ENCODE data around the gene SGSH.
A peak's percentile ranks its signal among the peaks of the same experiment; 100 is the strongest.

Gene SGSH

GRCh38 chr17:80220054-80220735, at the start of gene SGSH, which contains the start of gene SLC26A11:
SGSH (minus strand) TSS chr17:80220333; CDS start chr17:80220313, 20 bp downstream.
SLC26A11 (plus strand) TSS chr17:80220427; CDS start chr17:80221561, 1,134 bp downstream.
- H3K9ac ChIP-seq (ENCODE audit: low read depth in 1 of 2, low read length in 2 of 2) = peak within 1 kb of the TSS; percentile 89 to 91
- no peaks in the 10 kb centered on the region for H3K9me3 ChIP-seq (ENCODE audit: control insufficient read depth in 2 of 2, low read length in 2 of 2)
- H3K4me3 ChIP-seq (ENCODE audit: low read length in 2 of 2) = peak within 1 kb of the TSS; percentile 79 to 86
- peaks cover 13 to 15% of the 10 kb centered on the region in 2 donors for H3K36me3 ChIP-seq (ENCODE audit: control insufficient read depth in 2 of 2, insufficient read depth in 2 of 2, low read length in 2 of 2)
- peak within 1 kb of the TSS; percentile 70 to 87 for H3K27ac ChIP-seq (ENCODE audit: low read depth in 2 of 2, low read length in 2 of 2)
- H3K27me3 ChIP-seq (ENCODE audit: control insufficient read depth in 2 of 2, insufficient read depth in 2 of 2, low read length in 2 of 2) = no peaks in the 10 kb centered on the region
- peaks cover 14% of the 10 kb centered on the region in 2 donors for H3K4me1 ChIP-seq (ENCODE audit: control insufficient read depth in 2 of 2, insufficient read depth in 2 of 2, low read length in 2 of 2)

GRCh38 chr17:80269405-80269807, 49.3 kb upstream of the SGSH start:
- Histone ChIP-seq H3K27ac (ENCODE audit: low read depth in 2 of 2, low read length in 2 of 2) (no peak overlapping the region), H3K27me3 (ENCODE audit: control insufficient read depth in 2 of 2, insufficient read depth in 2 of 2, low read length in 2 of 2) (no peaks in the 10 kb centered on the region), H3K4me1 (ENCODE audit: control insufficient read depth in 2 of 2, insufficient read depth in 2 of 2, low read length in 2 of 2) (peaks cover 7 to 8% of the 10 kb centered on the region in 2 donors), H3K9ac (ENCODE audit: low read depth in 1 of 2, low read length in 2 of 2) (no peak overlapping the region), H3K4me3 (ENCODE audit: low read length in 2 of 2) (no peak overlapping the region), H3K36me3 (ENCODE audit: control insufficient read depth in 2 of 2, insufficient read depth in 2 of 2, low read length in 2 of 2) (peaks cover 22 to 51% of the 10 kb centered on the region in 2 donors), H3K9me3 (ENCODE audit: control insufficient read depth in 2 of 2, low read length in 2 of 2) (no peaks in the 10 kb centered on the region)

GRCh38 chr17:80268427-80268826, 48.3 kb upstream of the SGSH start:
- H3K27me3 ChIP-seq (ENCODE audit: control insufficient read depth in 2 of 2, insufficient read depth in 2 of 2, low read length in 2 of 2) = no peaks in the 10 kb centered on the region
- H3K27ac ChIP-seq (ENCODE audit: low read depth in 2 of 2, low read length in 2 of 2) = no peak overlapping the region
- H3K9ac ChIP-seq (ENCODE audit: low read depth in 1 of 2, low read length in 2 of 2) = no peak overlapping the region
- peaks cover 15 to 16% of the 10 kb centered on the region in 2 donors for H3K4me1 ChIP-seq (ENCODE audit: control insufficient read depth in 2 of 2, insufficient read depth in 2 of 2, low read length in 2 of 2)
- no peak overlapping the region for H3K4me3 ChIP-seq (ENCODE audit: low read length in 2 of 2)
- H3K36me3 ChIP-seq (ENCODE audit: control insufficient read depth in 2 of 2, insufficient read depth in 2 of 2, low read length in 2 of 2) = peaks cover 18 to 45% of the 10 kb centered on the region in 2 donors
- H3K9me3 ChIP-seq (ENCODE audit: control insufficient read depth in 2 of 2, low read length in 2 of 2) = no peaks in the 10 kb centered on the region

GRCh38 chr17:80267391-80267790, 47.3 kb upstream of the SGSH start:
- Histone ChIP-seq H3K36me3 (ENCODE audit: control insufficient read depth in 2 of 2, insufficient read depth in 2 of 2, low read length in 2 of 2) (peaks cover 18 to 35% of the 10 kb centered on the region in 2 donors), H3K27ac (ENCODE audit: low read depth in 2 of 2, low read length in 2 of 2) (no peak overlapping the region), H3K4me1 (ENCODE audit: control insufficient read depth in 2 of 2, insufficient read depth in 2 of 2, low read length in 2 of 2) (peaks cover 25 to 26% of the 10 kb centered on the region in 2 donors)

GRCh38 chr17:80265205-80266068, 45.3 kb upstream of the SGSH start:
- Histone ChIP-seq H3K9ac (ENCODE audit: low read depth in 1 of 2, low read length in 2 of 2) (no peak overlapping the region), H3K4me1 (ENCODE audit: control insufficient read depth in 2 of 2, insufficient read depth in 2 of 2, low read length in 2 of 2) (peaks cover 36 to 37% of the 10 kb centered on the region in 2 donors), H3K27ac (ENCODE audit: low read depth in 2 of 2, low read length in 2 of 2) (no peak overlapping the region), H3K4me3 (ENCODE audit: low read length in 2 of 2) (peak overlapping the region in 1 of 2 donors; percentile 82), H3K9me3 (ENCODE audit: control insufficient read depth in 2 of 2, low read length in 2 of 2) (no peaks in the 10 kb centered on the region), H3K36me3 (ENCODE audit: control insufficient read depth in 2 of 2, insufficient read depth in 2 of 2, low read length in 2 of 2) (peaks cover 18 to 33% of the 10 kb centered on the region in 2 donors), H3K27me3 (ENCODE audit: control insufficient read depth in 2 of 2, insufficient read depth in 2 of 2, low read length in 2 of 2) (no peaks in the 10 kb centered on the region)

More at GRCh38 chr17:80267391-80267790, 47.3 kb upstream of the SGSH start:
- H3K9me3 ChIP-seq (ENCODE audit: control insufficient read depth in 2 of 2, low read length in 2 of 2) = no peaks in the 10 kb centered on the region
- no peak overlapping the region for H3K4me3 ChIP-seq (ENCODE audit: low read length in 2 of 2)
- no peak overlapping the region for H3K9ac ChIP-seq (ENCODE audit: low read depth in 1 of 2, low read length in 2 of 2)
- H3K27me3 ChIP-seq (ENCODE audit: control insufficient read depth in 2 of 2, insufficient read depth in 2 of 2, low read length in 2 of 2) = no peaks in the 10 kb centered on the region

GRCh38 chr17:80264205-80265075, 44.3 kb upstream of the SGSH start:
- peak overlapping the region; percentile 63 to 64 for H3K9ac ChIP-seq (ENCODE audit: low read depth in 1 of 2, low read length in 2 of 2)
- H3K27ac ChIP-seq (ENCODE audit: low read depth in 2 of 2, low read length in 2 of 2) = peak overlapping the region in 1 of 2 donors; percentile 72
- H3K36me3 ChIP-seq (ENCODE audit: control insufficient read depth in 2 of 2, insufficient read depth in 2 of 2, low read length in 2 of 2) = peaks cover 11 to 24% of the 10 kb centered on the region in 2 donors
- peaks cover 41% of the 10 kb centered on the region in 2 donors for H3K4me1 ChIP-seq (ENCODE audit: control insufficient read depth in 2 of 2, insufficient read depth in 2 of 2, low read length in 2 of 2)
- no peaks in the 10 kb centered on the region for H3K9me3 ChIP-seq (ENCODE audit: control insufficient read depth in 2 of 2, low read length in 2 of 2)
- no peaks in the 10 kb centered on the region for H3K27me3 ChIP-seq (ENCODE audit: control insufficient read depth in 2 of 2, insufficient read depth in 2 of 2, low read length in 2 of 2)
- H3K4me3 ChIP-seq (ENCODE audit: low read length in 2 of 2) = peak overlapping the region; percentile 64 to 82

GRCh38 chr17:80263253-80264204, 43.4 kb upstream of the SGSH start:
- no peaks in the 10 kb centered on the region for H3K9me3 ChIP-seq (ENCODE audit: control insufficient read depth in 2 of 2, low read length in 2 of 2)
- H3K27ac ChIP-seq (ENCODE audit: low read depth in 2 of 2, low read length in 2 of 2) = peak overlapping the region; percentile 57 to 72
- no peaks in the 10 kb centered on the region for H3K27me3 ChIP-seq (ENCODE audit: control insufficient read depth in 2 of 2, insufficient read depth in 2 of 2, low read length in 2 of 2)
- peaks cover 4 to 16% of the 10 kb centered on the region in 2 donors for H3K36me3 ChIP-seq (ENCODE audit: control insufficient read depth in 2 of 2, insufficient read depth in 2 of 2, low read length in 2 of 2)
- H3K4me1 ChIP-seq (ENCODE audit: control insufficient read depth in 2 of 2, insufficient read depth in 2 of 2, low read length in 2 of 2) = peaks cover 41 to 42% of the 10 kb centered on the region in 2 donors
- peak overlapping the region; percentile 63 to 64 for H3K9ac ChIP-seq (ENCODE audit: low read depth in 1 of 2, low read length in 2 of 2)
- H3K4me3 ChIP-seq (ENCODE audit: low read length in 2 of 2) = peak overlapping the region; percentile 64 to 82

- Histone ChIP-seq H3K4me3 (ENCODE audit: low read length in 2 of 2) (peak overlapping the region; percentile 64 to 82), H3K27me3 (ENCODE audit: control insufficient read depth in 2 of 2, insufficient read depth in 2 of 2, low read length in 2 of 2) (no peaks in the 10 kb centered on the region), H3K9me3 (ENCODE audit: control insufficient read depth in 2 of 2, low read length in 2 of 2) (no peaks in the 10 kb centered on the region), H3K36me3 (ENCODE audit: control insufficient read depth in 2 of 2, insufficient read depth in 2 of 2, low read length in 2 of 2) (peaks cover 4 to 9% of the 10 kb centered on the region in 2 donors), H3K4me1 (ENCODE audit: control insufficient read depth in 2 of 2, insufficient read depth in 2 of 2, low read length in 2 of 2) (peaks cover 41 to 48% of the 10 kb centered on the region in 2 donors), H3K9ac (ENCODE audit: low read depth in 1 of 2, low read length in 2 of 2) (peak overlapping the region in 1 of 2 donors; percentile 47), H3K27ac (ENCODE audit: low read depth in 2 of 2, low read length in 2 of 2) (peak overlapping the region; percentile 57 to 72)
These were observed 42.7 kb upstream of the SGSH start for GRCh38 chr17:80262775-80263244.

Data from mucosa of rectum (tissue), 2 donors.